HepG2 (cell line): ENCODE data around the gene FBXO33. TPM values are rescaled to one million over a fixed set of nuclear protein-coding genes. Genes with fewer than 3 reads are reported as not detected.

ENCODE experiments used
- AGO1 ChIP-seq: fragments of 200-400 bp; formaldehyde crosslinking; IDR thresholded peaks from 2 replicates; pipeline ENCODE4 v1.6.1; 2017; ENCODE audit warnings: mild to moderate bottlenecking, low read depth, low read length, moderate library complexity; ENCODE audit not compliant: poor library complexity, severe bottlenecking
- ATF1 ChIP-seq: IDR thresholded peaks from 2 replicates; pipeline ENCODE4 v1.6.1; 2016; ENCODE audit warnings: mild to moderate bottlenecking, control low read depth
- ATF7 ChIP-seq, 2 experiments: fragments of 450-650 bp in 1 of 2; sonication (generic) in 1 of 2; formaldehyde crosslinking in 1 of 2; IDR thresholded peaks; 2 replicates each; pipeline versions ENCODE4 v1.4.0 to v1.6.1; 2016 to 2020; ENCODE audit warnings: antibody characterized with exemption in 1 of 2, mild to moderate bottlenecking in 1 of 2, missing genetic modification reagents in 1 of 2
- EP300 ChIP-seq, 3 experiments: sonication (generic) in 1 of 3; formaldehyde crosslinking in 1 of 3; IDR thresholded peaks; 2 replicates each; pipeline versions ENCODE4 v1.5.1 to v1.6.1; 2011 to 2020; ENCODE audit warnings: low read depth in 2 of 3, low read length in 2 of 3, borderline replicate concordance in 1 of 3, improper control_type of control experiment in 1 of 3, mild to moderate bottlenecking in 1 of 3, missing genetic modification reagents in 1 of 3, moderate library complexity in 1 of 3
- HMGXB3 ChIP-seq: sonication (generic); formaldehyde crosslinking; IDR thresholded peaks from 2 replicates; pipeline ENCODE4 v1.4.0; 2020; ENCODE audit warnings: missing genetic modification reagents, borderline replicate concordance
- NCOA1 ChIP-seq: sonication (generic); formaldehyde crosslinking; IDR thresholded peaks from 2 replicates; pipeline ENCODE4 v1.9.0; 2021; ENCODE audit warnings: missing genetic modification reagents
- RARG ChIP-seq: sonication (generic); formaldehyde crosslinking; IDR thresholded peaks from 2 replicates; pipeline ENCODE4 v1.4.0; 2020; ENCODE audit warnings: low read depth, mild to moderate bottlenecking, missing genetic modification reagents
- SMAD9 ChIP-seq: sonication (generic); formaldehyde crosslinking; IDR thresholded peaks from 2 replicates; pipeline ENCODE4 v1.5.1; 2020; ENCODE audit warnings: mild to moderate bottlenecking, missing genetic modification reagents
- THRA ChIP-seq: sonication (generic); formaldehyde crosslinking; IDR thresholded peaks from 2 replicates; pipeline ENCODE4 v1.4.0; 2020; ENCODE audit warnings: missing genetic modification reagents, borderline replicate concordance
- ZNF83 ChIP-seq: sonication (generic); formaldehyde crosslinking; IDR thresholded peaks from 2 replicates; pipeline ENCODE4 v1.4.0; 2020; ENCODE audit warnings: missing genetic modification reagents, mild to moderate bottlenecking, borderline replicate concordance
- polyA plus RNA-seq, 8 experiments: library from polyadenylated mRNA; depleted of rRNA in 3 of 8; stranded (reverse) in 7 of 8; unstranded in 1 of 8; fragments of >200 nt; fragmentation: Illumina TruSeq in 4 of 8; extraction: Trizol in 4 of 8; gene quantifications; 2 replicates each; pipeline versions ENCODE4 v1.2.1 to v1.2.3, GENCODE V29; 2011 to 2016; ENCODE audit warnings: low read depth in 4 of 8, missing spikeins in 1 of 8, mixed read lengths in 1 of 8; ENCODE audit not compliant: insufficient read depth in 1 of 8
- total RNA-seq, 5 experiments: library from RNA; depleted of rRNA; stranded (reverse); fragments of >200 nt; fragmentation: Illumina TruSeq; extraction: Trizol; gene quantifications; 2 replicates each; pipeline ENCODE4 v1.2.3, GENCODE V29; 2016; ENCODE audit warnings: low read depth in 1 of 5
- TF ChIP-seq, protein P1 (sequence below): sonication (generic); formaldehyde crosslinking; IDR thresholded peaks from 2 replicates; pipeline ENCODE4 v1.4.0; 2020; ENCODE audit warnings: missing genetic modification reagents
- TF ChIP-seq, protein P2 (sequence below): sonication (generic); formaldehyde crosslinking; IDR thresholded peaks from 2 replicates; pipeline ENCODE4 v1.8.1; 2023; ENCODE audit warnings: mild to moderate bottlenecking, inconsistent platforms, moderate library complexity, missing genetic modification reagents, borderline replicate concordance
- TF ChIP-seq, protein P3 (sequence below): sonication (generic); formaldehyde crosslinking; IDR thresholded peaks from 2 replicates; pipeline ENCODE4 v1.9.0; 2021; ENCODE audit warnings: missing genetic modification reagents, mild to moderate bottlenecking, borderline replicate concordance
- TF ChIP-seq, protein P4 (sequence below): sonication (generic); formaldehyde crosslinking; IDR thresholded peaks from 2 replicates; pipeline ENCODE4 v1.4.0; 2020; ENCODE audit warnings: missing genetic modification reagents, low read depth, mild to moderate bottlenecking, borderline replicate concordance

The FBXO33 gene
- total and polyA plus RNA-seq, 2 of the 13 experiments (the other 11 are each of a cell fraction or from before 2014, with no cell fraction given): 15.5 to 16.9 TPM

DNA sequence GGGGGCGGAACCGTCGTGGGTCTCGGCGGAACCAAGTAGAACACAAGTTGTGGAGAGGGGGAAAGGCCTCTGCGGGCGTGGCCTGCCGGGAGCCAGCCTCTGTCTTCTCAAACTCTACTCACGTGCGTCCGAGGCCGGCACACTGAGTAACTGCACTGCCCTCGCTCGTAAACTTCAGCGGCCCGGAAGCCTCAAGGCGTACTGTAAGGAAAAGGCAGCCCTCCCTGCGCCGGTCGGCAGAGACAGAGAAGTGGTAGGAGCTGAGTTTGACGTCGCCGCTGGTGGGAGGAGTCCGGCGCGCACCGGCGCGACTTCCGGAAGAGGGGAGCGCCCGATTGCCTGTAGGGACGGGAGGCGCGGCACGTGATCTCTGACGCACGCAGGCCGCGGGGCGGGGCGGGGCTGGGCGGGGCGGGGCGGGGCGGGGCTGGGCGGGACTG is at the start of gene FBXO33 (continued):
- TF ChIP-seq, protein P1, sequence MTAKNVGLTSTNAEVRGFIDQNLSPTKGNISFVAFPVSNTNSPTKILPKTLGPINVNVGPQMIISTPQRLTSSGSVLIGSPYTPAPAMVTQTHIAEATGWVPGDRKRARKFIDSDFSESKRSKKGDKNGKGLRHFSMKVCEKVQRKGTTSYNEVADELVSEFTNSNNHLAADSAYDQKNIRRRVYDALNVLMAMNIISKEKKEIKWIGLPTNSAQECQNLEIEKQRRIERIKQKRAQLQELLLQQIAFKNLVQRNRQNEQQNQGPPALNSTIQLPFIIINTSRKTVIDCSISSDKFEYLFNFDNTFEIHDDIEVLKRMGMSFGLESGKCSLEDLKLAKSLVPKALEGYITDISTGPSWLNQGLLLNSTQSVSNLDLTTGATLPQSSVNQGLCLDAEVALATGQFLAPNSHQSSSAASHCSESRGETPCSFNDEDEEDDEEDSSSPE (CRISPR knock-in tag): no peak; the same call in 1 of the 2 replicates
- peak in 1 of 2 experiments; percentile 77; a peak in 2 of 4 replicates for TF ChIP-seq EP300 (IDR thresholded peaks at IDR 0.05; ENCODE audit: low read depth in 2 of 2, low read length in 2 of 2)
- TF ChIP-seq EP300 (CRISPR knock-in tag; IDR thresholded peaks at IDR 0.05; ENCODE audit: borderline replicate concordance): peak; percentile 44; the same call in 1 of the 2 replicates
- TF ChIP-seq ZNF83 (CRISPR knock-in tag): peak; percentile 91; the same call in 1 of the 2 replicates
- peak; percentile 16; the same call in 1 of the 2 replicates for TF ChIP-seq RARG (CRISPR knock-in tag)
- 0 out of 2 replicates have a peak, but pooled peaks have one; percentile 15 for TF ChIP-seq NCOA1 (CRISPR knock-in tag)
- TF ChIP-seq AGO1: peak; percentile 50
- peak; percentile 90 for TF ChIP-seq ATF1 (CRISPR knock-in tag)
- TF ChIP-seq, protein P2, sequence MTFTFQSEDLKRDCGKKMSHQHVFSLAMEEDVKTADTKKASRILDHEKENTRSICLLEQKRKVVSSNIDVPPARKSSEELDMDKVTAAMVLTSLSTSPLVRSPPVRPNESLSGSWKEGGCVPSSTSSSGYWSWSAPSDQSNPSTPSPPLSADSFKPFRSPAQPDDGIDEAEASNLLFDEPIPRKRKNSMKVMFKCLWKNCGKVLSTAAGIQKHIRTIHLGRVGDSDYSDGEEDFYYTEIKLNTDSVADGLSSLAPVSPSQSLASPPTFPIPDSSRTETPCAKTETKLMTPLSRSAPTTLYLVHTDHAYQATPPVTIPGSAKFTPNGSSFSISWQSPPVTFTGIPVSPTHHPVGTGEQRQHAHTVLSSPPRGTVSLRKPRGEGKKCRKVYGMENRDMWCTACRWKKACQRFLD (CRISPR knock-in tag): peak; percentile 7; the same call in 1 of the 2 replicates
- peak; percentile 98 for TF ChIP-seq ATF7 (IDR thresholded peaks at IDR 0.05)
- no peak for TF ChIP-seq ATF7 (CRISPR knock-in tag; IDR thresholded peaks at IDR 0.05)
- TF ChIP-seq, protein P3, sequence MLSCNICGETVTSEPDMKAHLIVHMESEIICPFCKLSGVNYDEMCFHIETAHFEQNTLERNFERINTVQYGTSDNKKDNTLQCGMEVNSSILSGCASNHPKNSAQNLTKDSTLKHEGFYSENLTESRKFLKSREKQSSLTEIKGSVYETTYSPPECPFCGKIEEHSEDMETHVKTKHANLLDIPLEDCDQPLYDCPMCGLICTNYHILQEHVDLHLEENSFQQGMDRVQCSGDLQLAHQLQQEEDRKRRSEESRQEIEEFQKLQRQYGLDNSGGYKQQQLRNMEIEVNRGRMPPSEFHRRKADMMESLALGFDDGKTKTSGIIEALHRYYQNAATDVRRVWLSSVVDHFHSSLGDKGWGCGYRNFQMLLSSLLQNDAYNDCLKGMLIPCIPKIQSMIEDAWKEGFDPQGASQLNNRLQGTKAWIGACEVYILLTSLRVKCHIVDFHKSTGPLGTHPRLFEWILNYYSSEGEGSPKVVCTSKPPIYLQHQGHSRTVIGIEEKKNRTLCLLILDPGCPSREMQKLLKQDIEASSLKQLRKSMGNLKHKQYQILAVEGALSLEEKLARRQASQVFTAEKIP (CRISPR knock-in tag): no peak
- peak; percentile 78 for TF ChIP-seq THRA
- TF ChIP-seq SMAD9 (CRISPR knock-in tag): peak; percentile 84; the same call in 1 of the 2 replicates
- TF ChIP-seq, protein P4, sequence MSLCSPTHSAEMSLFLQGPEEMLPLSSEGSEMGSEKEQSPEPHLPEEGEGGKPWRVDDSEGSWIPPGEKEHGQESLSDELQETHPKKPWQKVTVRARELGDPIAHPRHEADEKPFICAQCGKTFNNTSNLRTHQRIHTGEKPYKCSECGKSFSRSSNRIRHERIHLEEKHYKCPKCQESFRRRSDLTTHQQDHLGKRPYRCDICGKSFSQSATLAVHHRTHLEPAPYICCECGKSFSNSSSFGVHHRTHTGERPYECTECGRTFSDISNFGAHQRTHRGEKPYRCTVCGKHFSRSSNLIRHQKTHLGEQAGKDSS (CRISPR knock-in tag): peak; percentile 53
- peak; percentile 73; the same call in 1 of the 2 replicates for TF ChIP-seq HMGXB3 (CRISPR knock-in tag)
